ENCODE measurements around the gene ADGRB3. TPM values are rescaled to one million over a fixed set of nuclear protein-coding genes. Genes with fewer than 3 reads are reported as not detected.

ADGRB3 gene
- total RNA-seq, 2 donors from 2014 or later: 1.3 to 2.4 TPM

DNA sequence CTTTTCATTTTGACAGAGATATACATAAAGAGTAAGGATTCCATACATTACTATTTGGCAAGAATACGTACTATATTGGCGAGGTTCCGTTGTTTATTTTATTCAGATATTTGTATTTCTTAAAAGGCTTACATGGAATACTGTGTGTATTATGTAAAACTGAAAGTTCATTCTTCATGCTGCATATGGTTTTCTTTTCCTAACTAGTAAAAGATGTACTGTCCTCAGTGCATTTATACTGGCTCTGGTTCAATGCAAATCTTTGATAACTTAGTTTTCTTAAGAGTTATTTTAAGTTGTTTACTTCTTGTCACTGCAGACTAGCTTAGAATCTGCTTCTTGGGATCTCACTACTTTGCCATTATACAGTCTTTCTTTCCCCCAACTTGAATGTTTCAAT is 42.0 kb downstream of the ADGRB3 start:
- no peaks in the 10 kb centered on the region for H3K27me3 ChIP-seq
- no peak overlapping the region for H3K27ac ChIP-seq
- no peaks in the 10 kb centered on the region for H3K9me3 ChIP-seq
- H3K4me3 ChIP-seq: no peak overlapping the region
- TF ChIP-seq, protein P1, sequence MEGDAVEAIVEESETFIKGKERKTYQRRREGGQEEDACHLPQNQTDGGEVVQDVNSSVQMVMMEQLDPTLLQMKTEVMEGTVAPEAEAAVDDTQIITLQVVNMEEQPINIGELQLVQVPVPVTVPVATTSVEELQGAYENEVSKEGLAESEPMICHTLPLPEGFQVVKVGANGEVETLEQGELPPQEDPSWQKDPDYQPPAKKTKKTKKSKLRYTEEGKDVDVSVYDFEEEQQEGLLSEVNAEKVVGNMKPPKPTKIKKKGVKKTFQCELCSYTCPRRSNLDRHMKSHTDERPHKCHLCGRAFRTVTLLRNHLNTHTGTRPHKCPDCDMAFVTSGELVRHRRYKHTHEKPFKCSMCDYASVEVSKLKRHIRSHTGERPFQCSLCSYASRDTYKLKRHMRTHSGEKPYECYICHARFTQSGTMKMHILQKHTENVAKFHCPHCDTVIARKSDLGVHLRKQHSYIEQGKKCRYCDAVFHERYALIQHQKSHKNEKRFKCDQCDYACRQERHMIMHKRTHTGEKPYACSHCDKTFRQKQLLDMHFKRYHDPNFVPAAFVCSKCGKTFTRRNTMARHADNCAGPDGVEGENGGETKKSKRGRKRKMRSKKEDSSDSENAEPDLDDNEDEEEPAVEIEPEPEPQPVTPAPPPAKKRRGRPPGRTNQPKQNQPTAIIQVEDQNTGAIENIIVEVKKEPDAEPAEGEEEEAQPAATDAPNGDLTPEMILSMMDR (IDR thresholded peaks at IDR 0.05): no peak
- H3K4me1 ChIP-seq: no peaks in the 10 kb centered on the region
- H3K36me3 ChIP-seq: no peaks in the 10 kb centered on the region
- DNase-seq (ENCODE audit: low spot score): no peak

GRCh38 chr6:68679399-68679798 is 44.3 kb downstream of the ADGRB3 start:
- TF ChIP-seq, protein P1 (IDR thresholded peaks at IDR 0.05): no peak
- Histone ChIP-seq H3K4me3 (no peak overlapping the region), H3K27me3 (no peaks in the 10 kb centered on the region), H3K36me3 (no peaks in the 10 kb centered on the region), H3K9me3 (no peaks in the 10 kb centered on the region), H3K27ac (no peak overlapping the region), H3K4me1 (no peaks in the 10 kb centered on the region)
- DNase-seq (ENCODE audit: low spot score): no peak

GRCh38 chr6:68680264-68680663 is 45.2 kb downstream of the ADGRB3 start:
- TF ChIP-seq, protein P1 (IDR thresholded peaks at IDR 0.05): no peak
- DNase-seq (ENCODE audit: low spot score): no peak
- Histone ChIP-seq H3K27me3 (no peaks in the 10 kb centered on the region), H3K9me3 (no peaks in the 10 kb centered on the region), H3K4me1 (no peaks in the 10 kb centered on the region), H3K36me3 (no peaks in the 10 kb centered on the region), H3K4me3 (no peak overlapping the region), H3K27ac (no peak overlapping the region)

GRCh38 chr6:68689910-68690309 is 54.8 kb downstream of the ADGRB3 start:
- no peak for DNase-seq (ENCODE audit: low spot score)
- H3K27ac ChIP-seq: no peak overlapping the region
- no peaks in the 10 kb centered on the region for H3K36me3 ChIP-seq
- H3K4me3 ChIP-seq: no peak overlapping the region
- no peaks in the 10 kb centered on the region for H3K9me3 ChIP-seq
- TF ChIP-seq, protein P1 (IDR thresholded peaks at IDR 0.05): no peak
- H3K4me1 ChIP-seq: no peaks in the 10 kb centered on the region
- no peaks in the 10 kb centered on the region for H3K27me3 ChIP-seq

- Histone ChIP-seq H3K36me3 (no peaks in the 10 kb centered on the region), H3K27me3 (no peaks in the 10 kb centered on the region), H3K4me3 (no peak overlapping the region), H3K27ac (no peak overlapping the region), H3K9me3 (no peaks in the 10 kb centered on the region), H3K4me1 (no peaks in the 10 kb centered on the region)
- no peak for DNase-seq (ENCODE audit: low spot score)
- TF ChIP-seq, protein P1 (IDR thresholded peaks at IDR 0.05): no peak
Observed at GRCh38 chr6:68691120-68691519, 56.0 kb downstream of the ADGRB3 start.

- no peaks in the 10 kb centered on the region for H3K9me3 ChIP-seq
- H3K4me3 ChIP-seq: no peak overlapping the region
- no peak overlapping the region for H3K27ac ChIP-seq
- TF ChIP-seq, protein P1 (IDR thresholded peaks at IDR 0.05): no peak
- H3K4me1 ChIP-seq: no peaks in the 10 kb centered on the region
- no peak for DNase-seq (ENCODE audit: low spot score)
- no peaks in the 10 kb centered on the region for H3K27me3 ChIP-seq
- no peaks in the 10 kb centered on the region for H3K36me3 ChIP-seq
Observed at GRCh38 chr6:68693271-68693670, 58.2 kb downstream of the ADGRB3 start.
